PC-9 (cell line): Measurements from ENCODE around the gene SLC10A1. TPM values are rescaled to one million over a fixed set of nuclear protein-coding genes. Genes with fewer than 3 reads are reported as not detected.

Experiments used
- BruUV-seq: library from RNA; stranded (reverse); fragments of 400-500 nt; replicated peaks from 2 replicates; lab custom pipeline; 2021; lab: Mats Ljungman, UMichigan
- CTCF ChIA-PET: fragments of 300-600 bp; sonication (Branson Sonifier 250); formaldehyde crosslinking; loops from one replicate; lab custom pipeline; 2022; ENCODE audit warnings: antibody characterized with exemption; lab: Charles Lee
- POLR2A ChIA-PET: fragments of 300-600 bp; sonication (Branson Sonifier 250); formaldehyde crosslinking; loops from one replicate; lab custom pipeline; 2022; ENCODE audit warnings: antibody characterized with exemption; ENCODE audit not compliant: unreplicated experiment; lab: Charles Lee
- DNase-seq, 2 experiments: peaks; one replicate each; pipeline versions ENCODE4 v3.0.0 to v3.0.0-alpha.2; 2015 to 2022; ENCODE audit warnings: mixed read lengths in 1 of 2
- H2AFZ ChIP-seq: fragments of 200-600 bp; sonication (generic); 2 replicates; pipeline ENCODE4 v1.8.1; 2017; ENCODE audit warnings: antibody characterized with exemption
- H3F3A ChIP-seq: fragments of 200-600 bp; sonication (generic); 2 replicates; pipeline ENCODE4 v1.8.1; 2017; ENCODE audit warnings: antibody characterized with exemption, mild to moderate bottlenecking, low read depth; ENCODE audit not compliant: insufficient read depth
- H3K27ac ChIP-seq: fragments of 200-600 bp; sonication (generic); 2 replicates; pipeline ENCODE4 v1.6.1; 2016; ENCODE audit warnings: mixed run types
- H3K27me3 ChIP-seq: fragments of 200-600 bp; sonication (generic); 2 replicates; pipeline ENCODE4 v1.6.1; 2016; ENCODE audit warnings: low read depth, mixed run types; ENCODE audit not compliant: insufficient read depth
- H3K36me3 ChIP-seq: fragments of 200-600 bp; sonication (generic); 2 replicates; pipeline ENCODE4 v1.6.1; 2016; ENCODE audit warnings: low read depth, mixed run types
- H3K4me1 ChIP-seq: fragments of 200-600 bp; sonication (generic); replicated peaks from 2 replicates; pipeline ENCODE4 v1.6.1; 2016; ENCODE audit warnings: mixed run types; ENCODE audit not compliant: insufficient read depth
- H3K4me2 ChIP-seq: fragments of 200-600 bp; sonication (generic); 2 replicates; pipeline ENCODE4 v1.6.1; 2017; ENCODE audit warnings: mixed run types
- H3K4me3 ChIP-seq: fragments of 200-600 bp; sonication (generic); 2 replicates; pipeline ENCODE4 v1.6.1; 2016; ENCODE audit warnings: mixed run types
- H3K79me2 ChIP-seq: fragments of 200-600 bp; sonication (generic); 2 replicates; pipeline ENCODE4 v1.6.1; 2017; ENCODE audit warnings: low read depth, mixed run types
- H3K9me2 ChIP-seq: fragments of 200-600 bp; sonication (generic); 2 replicates; pipeline ENCODE4 v1.8.1; 2017; ENCODE audit warnings: mild to moderate bottlenecking; ENCODE audit not compliant: insufficient read depth
- H3K9me3 ChIP-seq: fragments of 200-600 bp; sonication (generic); 2 replicates; pipeline ENCODE4 v1.8.1; 2016; ENCODE audit warnings: low read depth; ENCODE audit not compliant: insufficient read depth
- H4K20me1 ChIP-seq: fragments of 200-600 bp; sonication (generic); 2 replicates; pipeline ENCODE4 v1.8.1; 2017; ENCODE audit not compliant: insufficient read depth
- EZH2 ChIP-seq: fragments of 200-600 bp; sonication (generic); IDR thresholded peaks from 2 replicates; pipeline ENCODE4 v1.8.0; 2017; ENCODE audit warnings: antibody characterized with exemption, low read depth
- intact Hi-C: fragments of 100-400 bp; cut with micrococcal nuclease; formaldehyde crosslinking; loops from one replicate; pipeline ENCODE4 v1.10.0; 2022; ENCODE audit not compliant: unreplicated experiment
- total RNA-seq: library from RNA; stranded (reverse); gene quantifications from 2 replicates; pipeline ENCODE4 v1.2.3, GENCODE V29; 2021
- TF ChIP-seq, protein P1 (sequence below): fragments of 200-600 bp; sonication (generic); conservative IDR thresholded peaks from 2 replicates; pipeline ENCODE4 v1.6.1; 2017; ENCODE audit warnings: mixed run types, antibody characterized with exemption, mild to moderate bottlenecking, moderate library complexity

Gene SLC10A1
- total RNA-seq, 1 experiment from 2014 or later = not detected

DNA sequence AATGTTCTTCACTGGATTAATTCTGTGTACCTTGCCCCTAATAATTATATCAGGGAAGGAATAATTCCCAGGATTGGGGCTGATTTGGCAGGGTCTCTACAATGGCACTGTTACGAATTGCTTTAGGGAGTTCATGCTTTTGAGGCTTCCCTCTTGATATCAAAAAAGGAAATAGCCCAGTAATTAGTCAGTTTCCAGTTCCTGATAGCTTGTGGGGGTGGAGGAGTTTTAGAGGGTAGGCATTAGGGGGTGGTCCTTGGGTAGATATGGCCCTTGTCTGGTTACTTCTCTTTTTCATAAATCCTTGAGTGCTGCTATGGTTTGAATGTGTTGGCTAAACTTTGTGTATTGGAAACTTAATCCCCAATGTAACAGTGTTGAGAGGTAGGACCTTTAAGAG is 36.2 kb downstream of the SLC10A1 start:
- H3K9me3 ChIP-seq = no peaks in the 10 kb centered on the region
- ChIA-PET POLR2A (no interaction called here), CTCF (no interaction called here)
- H3K79me2 ChIP-seq = no peaks in the 10 kb centered on the region; the same call in 1 of the 2 replicates
- no peaks in the 10 kb centered on the region for H3K27me3 ChIP-seq
- no peak overlapping the region for H3K4me3 ChIP-seq
- no peaks in the 10 kb centered on the region for H4K20me1 ChIP-seq
- no peaks in the 10 kb centered on the region for H3K36me3 ChIP-seq
- intact Hi-C loops = no loop called here
- H2AFZ ChIP-seq = no peak overlapping the region
- H3K27ac ChIP-seq = no peak overlapping the region
- no peaks in the 10 kb centered on the region for H3K4me1 ChIP-seq
- peaks cover 3% of the 10 kb centered on the region; the same call in 1 of the 2 replicates for H3F3A ChIP-seq
- H3K4me2 ChIP-seq = no peak overlapping the region
- TF ChIP-seq, protein P1, sequence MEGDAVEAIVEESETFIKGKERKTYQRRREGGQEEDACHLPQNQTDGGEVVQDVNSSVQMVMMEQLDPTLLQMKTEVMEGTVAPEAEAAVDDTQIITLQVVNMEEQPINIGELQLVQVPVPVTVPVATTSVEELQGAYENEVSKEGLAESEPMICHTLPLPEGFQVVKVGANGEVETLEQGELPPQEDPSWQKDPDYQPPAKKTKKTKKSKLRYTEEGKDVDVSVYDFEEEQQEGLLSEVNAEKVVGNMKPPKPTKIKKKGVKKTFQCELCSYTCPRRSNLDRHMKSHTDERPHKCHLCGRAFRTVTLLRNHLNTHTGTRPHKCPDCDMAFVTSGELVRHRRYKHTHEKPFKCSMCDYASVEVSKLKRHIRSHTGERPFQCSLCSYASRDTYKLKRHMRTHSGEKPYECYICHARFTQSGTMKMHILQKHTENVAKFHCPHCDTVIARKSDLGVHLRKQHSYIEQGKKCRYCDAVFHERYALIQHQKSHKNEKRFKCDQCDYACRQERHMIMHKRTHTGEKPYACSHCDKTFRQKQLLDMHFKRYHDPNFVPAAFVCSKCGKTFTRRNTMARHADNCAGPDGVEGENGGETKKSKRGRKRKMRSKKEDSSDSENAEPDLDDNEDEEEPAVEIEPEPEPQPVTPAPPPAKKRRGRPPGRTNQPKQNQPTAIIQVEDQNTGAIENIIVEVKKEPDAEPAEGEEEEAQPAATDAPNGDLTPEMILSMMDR = no peak
- no peak for TF ChIP-seq EZH2
- no peaks in the 10 kb centered on the region for H3K9me2 ChIP-seq
- no TSS peak for BruUV-seq
- no peak for DNase-seq

DNA sequence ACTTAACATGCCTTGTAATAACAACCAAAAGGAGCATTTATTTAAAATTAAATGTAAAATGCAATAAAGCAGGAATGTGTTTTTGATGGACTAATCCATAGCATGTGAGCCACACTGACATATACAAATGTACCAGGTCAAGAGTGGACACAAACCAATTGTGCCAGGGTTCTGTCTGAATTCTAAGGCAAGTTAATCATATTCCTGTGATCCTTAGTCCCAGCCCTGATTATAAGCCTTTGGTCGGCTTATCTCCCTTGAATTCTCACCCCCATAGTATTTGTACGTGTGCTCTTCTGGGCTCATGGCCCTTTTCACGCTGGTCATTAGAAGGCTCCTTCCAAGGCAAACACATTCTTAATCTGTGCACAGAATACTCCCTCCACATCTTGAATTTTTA is 40.7 kb downstream of the SLC10A1 start:
- H3K9me3 ChIP-seq = no peaks in the 10 kb centered on the region
- H2AFZ ChIP-seq = no peak overlapping the region
- H3K9me2 ChIP-seq = no peaks in the 10 kb centered on the region
- H3K27me3 ChIP-seq = no peaks in the 10 kb centered on the region
- intact Hi-C loops = no loop called here
- H3K79me2 ChIP-seq = no peaks in the 10 kb centered on the region
- no peak overlapping the region for H3K4me2 ChIP-seq
- ChIA-PET POLR2A (no interaction called here), CTCF (interaction anchor here (0.6 kb wide), 1 partner anchor 132 kb away, joined by 5 read pairs; no protein-coding TSS in a partner anchor)
- no peak for DNase-seq
- H3F3A ChIP-seq = no peaks in the 10 kb centered on the region
- no peak overlapping the region for H3K27ac ChIP-seq
- no peaks in the 10 kb centered on the region for H3K36me3 ChIP-seq
- TF ChIP-seq, protein P1 = no peak
- no peak for TF ChIP-seq EZH2
- H4K20me1 ChIP-seq = no peaks in the 10 kb centered on the region
- H3K4me1 ChIP-seq = no peaks in the 10 kb centered on the region
- no peak overlapping the region for H3K4me3 ChIP-seq
- no TSS peak for BruUV-seq

DNA sequence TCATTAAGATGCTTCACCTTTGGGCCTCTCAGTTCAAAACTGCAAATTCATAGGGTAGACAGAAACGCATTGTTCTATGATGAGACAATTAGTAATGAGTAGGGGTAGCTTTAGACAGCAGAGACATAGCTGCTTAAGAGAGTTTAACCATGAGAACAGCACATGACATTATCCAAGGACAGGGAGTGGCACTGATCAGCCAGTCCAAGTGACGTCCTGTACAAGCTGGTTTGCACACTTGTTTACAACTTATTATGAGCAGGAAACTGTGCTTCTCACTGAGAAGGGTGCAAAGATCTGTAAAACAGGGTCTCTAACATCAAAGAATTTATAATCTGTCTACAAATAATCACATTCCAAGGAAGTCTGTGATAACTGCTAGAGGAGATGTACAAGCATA is 41.3 kb downstream of the SLC10A1 start:
- Histone ChIP-seq H3K9me2 (no peaks in the 10 kb centered on the region), H2AFZ (no peak overlapping the region), H3K27me3 (no peaks in the 10 kb centered on the region), H3K79me2 (no peaks in the 10 kb centered on the region), H3K9me3 (no peaks in the 10 kb centered on the region), H3K4me1 (no peaks in the 10 kb centered on the region), H3K36me3 (no peaks in the 10 kb centered on the region), H3K27ac (no peak overlapping the region), H4K20me1 (no peaks in the 10 kb centered on the region), H3K4me3 (no peak overlapping the region), H3K4me2 (no peak overlapping the region), H3F3A (no peaks in the 10 kb centered on the region)
- BruUV-seq = no TSS peak
- CTCF ChIA-PET = no interaction called here
- POLR2A ChIA-PET = no interaction called here
- DNase-seq = no peak
- intact Hi-C loops = no loop called here
- TF ChIP-seq EZH2 = no peak
- TF ChIP-seq, protein P1 = no peak
